ENCODE results near the gene CHIC2. TPM values are rescaled to one million over a fixed set of nuclear protein-coding genes. Genes with fewer than 3 reads are reported as not detected.

The CHIC2 gene
- total and polyA plus RNA-seq, 2 of the 8 experiments (the other 6 are each of a cell fraction or from before 2014, with no cell fraction given): 4.5 to 10.9 TPM

DNA sequence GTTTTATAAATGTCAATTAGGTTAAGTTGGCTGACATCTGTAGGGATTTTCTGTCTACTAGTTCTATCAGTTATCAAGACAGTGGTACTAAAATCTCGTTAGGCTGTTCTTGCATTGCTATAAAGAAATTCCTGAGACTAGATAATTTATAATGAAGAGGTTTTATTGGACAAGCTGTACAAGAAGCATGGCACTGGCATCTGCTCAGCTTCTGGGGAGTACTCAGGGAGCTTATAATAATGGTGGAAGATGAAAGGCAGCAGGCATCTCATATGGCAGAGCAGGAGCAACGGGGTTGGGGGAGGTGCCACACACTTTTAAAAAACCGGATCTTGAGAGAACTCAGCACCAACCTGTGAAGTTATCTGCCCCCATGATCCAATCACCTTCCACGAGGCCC is 28.2 kb downstream of the CHIC2 start (continued):
- TF ChIP-seq ZNF274 (IDR thresholded peaks at IDR 0.05; ENCODE audit: borderline replicate concordance, extremely low read depth, low read length): no peak

All from H1 (cell line).